GM18511 (cell line): Measurements from ENCODE around the gene VPS13D.

Experiments used
- ATAC-seq: cut with Tn5 transposase; IDR thresholded peaks from one replicate; pipeline ENCODE4 v1.9.1; 2021; ENCODE audit warnings: mild to moderate bottlenecking, moderate library complexity; ENCODE audit not compliant: unreplicated experiment

VPS13D gene

GRCh38 chr1:12229835-12230548, at the start of gene VPS13D:
VPS13D (plus strand) TSS chr1:12230030; CDS start chr1:12234267, 4,237 bp downstream.
- peak; percentile 81 for ATAC-seq

- no peak for ATAC-seq
These were observed 49.5 kb upstream of the VPS13D start for GRCh38 chr1:12180315-12180714.

- ATAC-seq = no peak
These were observed 48.9 kb upstream of the VPS13D start for GRCh38 chr1:12180903-12181302.

- ATAC-seq = no peak
These were observed 48.3 kb upstream of the VPS13D start for GRCh38 chr1:12181568-12181967.

- no peak for ATAC-seq
These were observed 47.3 kb upstream of the VPS13D start for GRCh38 chr1:12182410-12182984.

- ATAC-seq = no peak
These were observed 46.6 kb upstream of the VPS13D start for GRCh38 chr1:12183095-12183794.

GRCh38 chr1:12184008-12184681, 45.7 kb upstream of the VPS13D start:
- ATAC-seq = no peak

- ATAC-seq = no peak
These were observed 44.6 kb upstream of the VPS13D start for GRCh38 chr1:12185036-12185917.

- no peak for ATAC-seq
These were observed 43.7 kb upstream of the VPS13D start for GRCh38 chr1:12185918-12186678.

GRCh38 chr1:12186679-12186985, 43.2 kb upstream of the VPS13D start:
- ATAC-seq = no peak

GRCh38 chr1:12188115-12188514, 41.7 kb upstream of the VPS13D start:
- ATAC-seq = no peak

GRCh38 chr1:12188657-12189327, 41.0 kb upstream of the VPS13D start:
- ATAC-seq = no peak

GRCh38 chr1:12189328-12189682, 40.5 kb upstream of the VPS13D start:
- ATAC-seq = no peak

- ATAC-seq = no peak
These were observed 38.4 kb upstream of the VPS13D start for GRCh38 chr1:12191242-12192032.

- no peak for ATAC-seq
These were observed 35.1 kb upstream of the VPS13D start for GRCh38 chr1:12194666-12195216.

GRCh38 chr1:12195416-12195815, 34.4 kb upstream of the VPS13D start:
- no peak for ATAC-seq

GRCh38 chr1:12196641-12197482, 33.0 kb upstream of the VPS13D start:
- no peak for ATAC-seq

- no peak for ATAC-seq
These were observed 32.3 kb upstream of the VPS13D start for GRCh38 chr1:12197483-12197880.
